K562 (cell line): ENCODE measurements around the gene SYT1.

ENCODE experiments used
- CEBPG ChIP-seq, 3 experiments: fragments of 200-800 bp in 1 of 3; sonication (Bioruptor generic) in 1 of 3; sonication (generic) in 1 of 3; formaldehyde crosslinking in 1 of 3; IDR thresholded peaks in 2 of 3; conservative IDR thresholded peaks in 1 of 3; 2 replicates each; pipeline versions ENCODE4 v1.6.1 to v1.8.0; 2016 to 2022; ENCODE audit warnings: missing compliant biosample characterization in 2 of 3, missing genetic modification characterization in 2 of 3, mild to moderate bottlenecking in 1 of 3, missing genetic modification reagents in 1 of 3
- E2F1 ChIP-seq: sonication (generic); formaldehyde crosslinking; IDR thresholded peaks from 2 replicates; pipeline ENCODE4 v1.8.1; 2023; ENCODE audit warnings: mild to moderate bottlenecking, missing genetic modification reagents, moderate library complexity
- GABPB1 ChIP-seq: sonication (generic); formaldehyde crosslinking; IDR thresholded peaks from 2 replicates; pipeline ENCODE4 v1.8.0; 2022; ENCODE audit warnings: mild to moderate bottlenecking, missing genetic modification reagents
- NBN ChIP-seq: fragments of 450-650 bp; IDR thresholded peaks from 2 replicates; pipeline ENCODE4 v1.6.1; 2016; ENCODE audit warnings: low read depth, mild to moderate bottlenecking
- PHB ChIP-seq: fragments of 250-450 bp; sonication (Bioruptor Pico); IDR thresholded peaks from 2 replicates; pipeline ENCODE4 v1.5.0; 2021
- RAD51 ChIP-seq: fragments of 450-650 bp; IDR thresholded peaks from 2 replicates; pipeline ENCODE4 v1.7.1; 2016; ENCODE audit warnings: low read depth, mild to moderate bottlenecking, borderline replicate concordance
- SMC3 ChIP-seq: conservative IDR thresholded peaks from 2 replicates; pipeline ENCODE4 v1.6.1; 2011; ENCODE audit warnings: low read depth, low read length, improper control_type of control experiment; ENCODE audit not compliant: insufficient read depth
- TAF1 ChIP-seq: IDR thresholded peaks from 2 replicates; pipeline ENCODE4 v1.6.1; 2011; ENCODE audit warnings: mild to moderate bottlenecking, low read length, moderate library complexity; ENCODE audit not compliant: insufficient read depth, control insufficient read depth, severe bottlenecking; ENCODE audit errors: extremely low read depth
- TEAD4 ChIP-seq, 2 experiments: sonication (generic) in 1 of 2; formaldehyde crosslinking in 1 of 2; IDR thresholded peaks; 2 replicates each; pipeline versions ENCODE4 v1.6.1 to v1.8.0; 2012 to 2022; ENCODE audit warnings: borderline replicate concordance in 1 of 2, inconsistent platforms in 1 of 2, low read length in 1 of 2, mild to moderate bottlenecking in 1 of 2, missing genetic modification reagents in 1 of 2
- TGIF2 ChIP-seq: sonication (generic); formaldehyde crosslinking; IDR thresholded peaks from 2 replicates; pipeline ENCODE4 v1.8.1; 2022; ENCODE audit warnings: mild to moderate bottlenecking, missing genetic modification reagents, moderate library complexity
- ZZZ3 ChIP-seq: fragments of 450-650 bp; IDR thresholded peaks from 2 replicates; pipeline ENCODE4 v1.6.1; 2016; ENCODE audit warnings: antibody characterized with exemption, mild to moderate bottlenecking, moderate library complexity
- TF ChIP-seq, protein P1 (sequence below), 3 experiments: IDR thresholded peaks in 2 of 3; conservative IDR thresholded peaks in 1 of 3; 2 replicates each; pipeline ENCODE4 v1.5.1; 2011 to 2012; ENCODE audit warnings: low read length in 3 of 3, mild to moderate bottlenecking in 3 of 3, control low read depth in 2 of 3, improper control_type of control experiment in 1 of 3, inconsistent platforms in 1 of 3, low read depth in 1 of 3, mixed read lengths in 1 of 3, moderate library complexity in 1 of 3; ENCODE audit not compliant: insufficient read depth in 2 of 3
- TF ChIP-seq, protein P2 (sequence below), 2 experiments: fragments of 200-800 bp in 1 of 2; sonication (Bioruptor generic) in 1 of 2; sonication (generic) in 1 of 2; formaldehyde crosslinking in 1 of 2; IDR thresholded peaks in 1 of 2; conservative IDR thresholded peaks in 1 of 2; 2 replicates each; pipeline versions ENCODE4 v1.5.0 to v1.6.1; 2016 to 2020; ENCODE audit warnings: missing compliant biosample characterization in 1 of 2, missing genetic modification characterization in 1 of 2, missing genetic modification reagents in 1 of 2

DNA sequence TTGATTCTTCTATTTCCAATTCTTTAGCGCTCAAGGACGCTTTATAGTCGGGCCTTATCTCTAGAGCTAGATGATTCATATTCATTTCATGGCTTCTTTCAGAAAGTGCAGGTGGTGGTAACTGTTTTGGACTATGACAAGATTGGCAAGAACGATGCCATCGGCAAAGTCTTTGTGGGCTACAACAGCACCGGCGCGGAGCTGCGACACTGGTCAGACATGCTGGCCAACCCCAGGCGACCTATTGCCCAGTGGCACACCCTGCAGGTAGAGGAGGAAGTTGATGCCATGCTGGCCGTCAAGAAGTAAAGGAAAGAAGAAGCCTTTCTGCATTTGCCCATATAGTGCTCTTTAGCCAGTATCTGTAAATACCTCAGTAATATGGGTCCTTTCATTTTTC lies 584.2 kb downstream of the SYT1 start:
- TF ChIP-seq, protein P1, sequence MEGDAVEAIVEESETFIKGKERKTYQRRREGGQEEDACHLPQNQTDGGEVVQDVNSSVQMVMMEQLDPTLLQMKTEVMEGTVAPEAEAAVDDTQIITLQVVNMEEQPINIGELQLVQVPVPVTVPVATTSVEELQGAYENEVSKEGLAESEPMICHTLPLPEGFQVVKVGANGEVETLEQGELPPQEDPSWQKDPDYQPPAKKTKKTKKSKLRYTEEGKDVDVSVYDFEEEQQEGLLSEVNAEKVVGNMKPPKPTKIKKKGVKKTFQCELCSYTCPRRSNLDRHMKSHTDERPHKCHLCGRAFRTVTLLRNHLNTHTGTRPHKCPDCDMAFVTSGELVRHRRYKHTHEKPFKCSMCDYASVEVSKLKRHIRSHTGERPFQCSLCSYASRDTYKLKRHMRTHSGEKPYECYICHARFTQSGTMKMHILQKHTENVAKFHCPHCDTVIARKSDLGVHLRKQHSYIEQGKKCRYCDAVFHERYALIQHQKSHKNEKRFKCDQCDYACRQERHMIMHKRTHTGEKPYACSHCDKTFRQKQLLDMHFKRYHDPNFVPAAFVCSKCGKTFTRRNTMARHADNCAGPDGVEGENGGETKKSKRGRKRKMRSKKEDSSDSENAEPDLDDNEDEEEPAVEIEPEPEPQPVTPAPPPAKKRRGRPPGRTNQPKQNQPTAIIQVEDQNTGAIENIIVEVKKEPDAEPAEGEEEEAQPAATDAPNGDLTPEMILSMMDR (IDR thresholded peaks at IDR 0.05 in 2 of 3, conservative IDR thresholded peaks at IDR 0.05 in 1 of 3; ENCODE audit: insufficient read depth in 2 of 3, low read depth in 1 of 3, low read length in 3 of 3) = no peak
- TF ChIP-seq ZZZ3 (no peak), RAD51 (no peak), PHB (CRISPR knock-in tag) (no peak), E2F1 (CRISPR knock-in tag) (no peak), CEBPG (CRISPR knock-in tag; IDR thresholded peaks at IDR 0.05) (no peak), CEBPG (tag; conservative IDR thresholded peaks at IDR 0.05 in 1 of 2, IDR thresholded peaks at IDR 0.05 in 1 of 2) (no peak), TAF1 (no peak), TGIF2 (CRISPR knock-in tag) (no peak), SMC3 (no peak), TEAD4 (IDR thresholded peaks at IDR 0.05; ENCODE audit: low read length) (no peak), TEAD4 (CRISPR knock-in tag; IDR thresholded peaks at IDR 0.05; ENCODE audit: borderline replicate concordance) (no peak), NBN (no peak), GABPB1 (CRISPR knock-in tag) (no peak)
- TF ChIP-seq, protein P2, sequence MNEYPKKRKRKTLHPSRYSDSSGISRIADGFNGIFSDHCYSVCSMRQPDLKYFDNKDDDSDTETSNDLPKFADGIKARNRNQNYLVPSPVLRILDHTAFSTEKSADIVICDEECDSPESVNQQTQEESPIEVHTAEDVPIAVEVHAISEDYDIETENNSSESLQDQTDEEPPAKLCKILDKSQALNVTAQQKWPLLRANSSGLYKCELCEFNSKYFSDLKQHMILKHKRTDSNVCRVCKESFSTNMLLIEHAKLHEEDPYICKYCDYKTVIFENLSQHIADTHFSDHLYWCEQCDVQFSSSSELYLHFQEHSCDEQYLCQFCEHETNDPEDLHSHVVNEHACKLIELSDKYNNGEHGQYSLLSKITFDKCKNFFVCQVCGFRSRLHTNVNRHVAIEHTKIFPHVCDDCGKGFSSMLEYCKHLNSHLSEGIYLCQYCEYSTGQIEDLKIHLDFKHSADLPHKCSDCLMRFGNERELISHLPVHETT (CRISPR knock-in tag; conservative IDR thresholded peaks at IDR 0.05 in 1 of 2, IDR thresholded peaks at IDR 0.05 in 1 of 2) = no peak
